ENCODE data around the gene CYGB.
"Not testable (repeated sequence)": the region's sequence is repeated elsewhere in the genome, so short reads cannot be mapped to it uniquely, and the experiment has no call there.

CYGB gene

GRCh38 chr17:76538281-76538931 is 897 bp upstream of the CYGB start:
- no peak for DNase-seq (ENCODE audit: low read depth in 2 of 3, low spot score in 2 of 3)

- no peak for DNase-seq (ENCODE audit: low read depth in 2 of 3, low spot score in 2 of 3)
Measured at GRCh38 chr17:76537288-76537577, 276 bp downstream of the CYGB start.

GRCh38 chr17:76536511-76537287 is 810 bp downstream of the CYGB start:
- no peak for DNase-seq (ENCODE audit: low read depth in 2 of 3, low spot score in 2 of 3)

- no peak for DNase-seq (ENCODE audit: low read depth in 2 of 3, low spot score in 2 of 3)
Measured at GRCh38 chr17:76535788-76536510, 1.6 kb downstream of the CYGB start.

- no peak for DNase-seq (ENCODE audit: low read depth in 2 of 3, low spot score in 2 of 3)
Measured at GRCh38 chr17:76534831-76535732, 2.4 kb downstream of the CYGB start.

GRCh38 chr17:76533640-76534359 is 3.7 kb downstream of the CYGB start:
- DNase-seq (ENCODE audit: low read depth in 2 of 3, low spot score in 2 of 3) = not testable (repeated sequence)

GRCh38 chr17:76532072-76532651 is 5.3 kb downstream of the CYGB start:
- DNase-seq (ENCODE audit: low read depth in 2 of 3, low spot score in 2 of 3) = no peak

GRCh38 chr17:76531486-76532038 is 5.9 kb downstream of the CYGB start:
- no peak for DNase-seq (ENCODE audit: low read depth in 2 of 3, low spot score in 2 of 3)

- DNase-seq (ENCODE audit: low read depth in 2 of 3, low spot score in 2 of 3) = no peak
Measured at GRCh38 chr17:76530811-76531485, 6.6 kb downstream of the CYGB start.

- no peak for DNase-seq (ENCODE audit: low read depth in 2 of 3, low spot score in 2 of 3)
Measured at GRCh38 chr17:76530095-76530723, 7.3 kb downstream of the CYGB start.

- no peak for DNase-seq (ENCODE audit: low read depth in 2 of 3, low spot score in 2 of 3)
Measured at GRCh38 chr17:76529224-76530094, 8.1 kb downstream of the CYGB start.

- DNase-seq (ENCODE audit: low read depth in 2 of 3, low spot score in 2 of 3) = no peak
Measured at GRCh38 chr17:76528528-76529223, 8.8 kb downstream of the CYGB start.

- DNase-seq (ENCODE audit: low read depth in 2 of 3, low spot score in 2 of 3) = no peak
Measured at GRCh38 chr17:76528156-76528527, 9.4 kb downstream of the CYGB start.

- DNase-seq (ENCODE audit: low read depth in 2 of 3, low spot score in 2 of 3) = no peak
Measured at GRCh38 chr17:76527430-76528111, 9.9 kb downstream of the CYGB start.

- not testable (repeated sequence) for DNase-seq (ENCODE audit: low read depth in 2 of 3, low spot score in 2 of 3)
Measured at GRCh38 chr17:76527016-76527415, 10.5 kb downstream of the CYGB start.

GRCh38 chr17:76525513-76525833 is 12.0 kb downstream of the CYGB start:
- not testable (repeated sequence) for DNase-seq (ENCODE audit: low read depth in 2 of 3, low spot score in 2 of 3)

Measured in activated CD8-positive, alpha-beta memory T cell treated with anti-CD3 and anti-CD28 coated beads for 48 hours (primary cell).